Mesodermal cell (in vitro differentiated cells): ENCODE results near the gene HEPN1. TPM values are rescaled to one million over a fixed set of nuclear protein-coding genes. Genes with fewer than 3 reads are reported as not detected.

Experiments used
- H3K27ac ChIP-seq: 2 replicates; pipeline ENCODE4 v1.7.0; 2013; ENCODE audit warnings: mild to moderate bottlenecking, low read depth, low read length, moderate library complexity; ENCODE audit not compliant: severe bottlenecking
- H3K36me3 ChIP-seq: 2 replicates; pipeline ENCODE4 v1.7.1; 2013; ENCODE audit warnings: mild to moderate bottlenecking, low read length, moderate library complexity; ENCODE audit not compliant: control insufficient read depth, insufficient read depth
- H3K4me1 ChIP-seq: one replicate; pipeline ENCODE4 v1.7.1; 2013; ENCODE audit warnings: mild to moderate bottlenecking, low read length; ENCODE audit not compliant: insufficient read depth, control insufficient read depth, poor library complexity, severe bottlenecking
- H3K4me3 ChIP-seq: 2 replicates; pipeline ENCODE4 v1.7.0; 2013; ENCODE audit warnings: low read length, control low read depth, mild to moderate bottlenecking; ENCODE audit not compliant: insufficient read depth, poor library complexity, severe bottlenecking; ENCODE audit errors: extremely low read depth
- H3K9me3 ChIP-seq: 2 replicates; pipeline ENCODE4 v1.7.1; 2013; ENCODE audit warnings: mild to moderate bottlenecking, low read length, moderate library complexity; ENCODE audit not compliant: control insufficient read depth
- WGBS, 2 experiments: methylation state at CpG; one replicate each; pipeline ENCODE4 v1.1.5; 2013; ENCODE audit warnings: missing lambda C conversion rate in 2 of 2; ENCODE audit not compliant: insufficient coverage in 2 of 2; 5-methylcytosine and 5-hydroxymethylcytosine counted together
- polyA plus RNA-seq, 2 experiments: library from polyadenylated mRNA; stranded (reverse); fragments of 50-300 nt; gene quantifications; one replicate each; pipeline ENCODE4 v1.2.3, GENCODE V29; 2013

HEPN1 gene
- not detected for polyA plus RNA-seq (2013, experiment 1 of 2)
- polyA plus RNA-seq (2013, experiment 2 of 2) = not detected

- 87 to 88% methylated on average over 3 of the region's 3 CpGs for WGBS, 2 experiments
- H3K36me3 ChIP-seq = no peaks in the 10 kb centered on the region
Measured at GRCh38 chr11:124918950-124919349, at the start of gene HEPN1. Gene HEPN1, plus strand, starts transcription at chr11:124919250.

DNA sequence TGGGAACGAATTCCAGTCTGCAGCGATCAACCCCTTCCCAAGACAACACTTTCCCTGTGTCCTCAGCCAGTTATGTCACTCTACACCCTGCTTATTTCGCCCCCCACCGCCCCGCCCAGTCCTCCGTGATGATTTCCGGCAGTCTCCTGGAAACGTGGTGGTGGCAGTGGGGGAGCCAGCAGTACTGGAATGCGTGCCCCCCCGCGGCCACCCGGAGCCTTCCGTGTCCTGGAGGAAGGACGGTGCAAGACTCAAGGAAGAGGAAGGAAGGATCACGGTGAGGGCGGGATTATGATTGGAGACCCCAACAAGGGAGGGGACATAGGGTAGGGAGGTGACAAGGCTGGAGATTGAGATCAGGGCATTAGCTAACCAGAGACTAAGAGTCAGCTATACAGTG, 49.7 kb upstream of the HEPN1 start:
- 9 to 22% methylated on average over 10 of the region's 16 CpGs for WGBS, 2 experiments
- no peak overlapping the region for H3K27ac ChIP-seq
- peaks cover 12% of the 10 kb centered on the region for H3K4me1 ChIP-seq
- no peaks in the 10 kb centered on the region for H3K36me3 ChIP-seq
- no peak overlapping the region for H3K4me3 ChIP-seq
- peaks cover 3% of the 10 kb centered on the region for H3K9me3 ChIP-seq

More at GRCh38 chr11:124918950-124919349, at the start of gene HEPN1:
- Histone ChIP-seq H3K4me1 (peaks cover 10% of the 10 kb centered on the region), H3K4me3 (no peak within 1 kb of the TSS), H3K9me3 (no peaks in the 10 kb centered on the region), H3K27ac (no peak within 1 kb of the TSS)

- peaks cover 3% of the 10 kb centered on the region for H3K9me3 ChIP-seq
- 85 to 92% methylated on average over 6 to 12 of the region's 14 CpGs for WGBS, 2 experiments
Measured at GRCh38 chr11:124869856-124870387, 49.1 kb upstream of the HEPN1 start.

GRCh38 chr11:124870430-124870829, 48.6 kb upstream of the HEPN1 start:
- Histone ChIP-seq H3K4me3 (no peak overlapping the region), H3K36me3 (no peaks in the 10 kb centered on the region), H3K9me3 (peaks cover 3% of the 10 kb centered on the region), H3K27ac (no peak overlapping the region), H3K4me1 (peaks cover 6% of the 10 kb centered on the region)
- WGBS, 2 experiments = 81 to 83% methylated on average over 7 of the region's 7 CpGs

More at GRCh38 chr11:124869856-124870387, 49.1 kb upstream of the HEPN1 start:
- Histone ChIP-seq H3K4me3 (no peak overlapping the region), H3K4me1 (peaks cover 11% of the 10 kb centered on the region), H3K27ac (no peak overlapping the region), H3K36me3 (no peaks in the 10 kb centered on the region)

- H3K27ac ChIP-seq = no peak overlapping the region
- H3K4me3 ChIP-seq = no peak overlapping the region
- H3K9me3 ChIP-seq = no peaks in the 10 kb centered on the region
- no peaks in the 10 kb centered on the region for H3K4me1 ChIP-seq
- WGBS, 2 experiments = 70 to 75% methylated on average over 3 to 7 of the region's 8 CpGs
- no peaks in the 10 kb centered on the region for H3K36me3 ChIP-seq
Measured at GRCh38 chr11:124872280-124872679, 46.8 kb upstream of the HEPN1 start.

DNA sequence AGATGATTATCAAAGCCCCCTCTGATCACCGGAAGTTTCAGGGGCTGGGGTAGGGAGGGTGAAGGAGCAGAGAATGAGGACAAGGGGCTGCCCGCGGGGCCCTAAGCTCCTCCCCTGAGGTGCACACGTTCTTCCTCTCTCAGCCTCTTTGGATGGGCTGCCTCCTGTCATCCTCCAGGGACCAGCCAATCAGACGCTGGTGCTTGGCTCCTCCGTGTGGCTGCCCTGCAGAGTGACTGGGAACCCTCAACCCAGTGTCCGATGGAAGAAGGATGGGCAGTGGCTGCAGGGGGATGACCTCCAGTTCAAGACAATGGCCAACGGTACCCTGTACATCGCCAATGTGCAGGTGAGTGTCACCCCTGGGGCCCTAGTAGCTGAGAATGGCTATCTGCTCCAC, 46.3 kb upstream of the HEPN1 start:
- Histone ChIP-seq H3K4me3 (no peak overlapping the region), H3K4me1 (no peaks in the 10 kb centered on the region), H3K36me3 (no peaks in the 10 kb centered on the region), H3K9me3 (no peaks in the 10 kb centered on the region), H3K27ac (no peak overlapping the region)
- 35% methylated on average over 8 of the region's 9 CpGs for WGBS, 2 experiments

DNA sequence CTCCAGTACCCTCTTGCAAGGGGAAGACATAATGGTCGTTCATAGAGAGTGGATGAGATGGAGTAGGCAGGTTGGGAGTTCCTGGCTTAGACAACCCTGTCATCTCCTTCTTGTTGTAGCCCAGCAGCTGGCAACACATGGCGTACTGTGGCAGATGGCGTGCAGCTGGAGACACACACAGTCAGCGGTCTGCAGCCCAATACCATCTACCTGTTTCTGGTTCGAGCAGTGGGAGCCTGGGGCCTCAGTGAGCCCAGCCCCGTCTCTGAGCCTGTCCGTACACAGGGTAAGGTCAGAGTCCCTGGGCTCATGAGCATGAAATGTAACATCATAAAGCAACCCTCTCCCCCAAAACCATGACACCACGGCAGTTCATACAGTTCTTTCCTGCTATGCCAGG, 45.1 kb upstream of the HEPN1 start:
- Histone ChIP-seq H3K4me3 (no peak overlapping the region), H3K9me3 (no peaks in the 10 kb centered on the region), H3K36me3 (no peaks in the 10 kb centered on the region), H3K4me1 (no peaks in the 10 kb centered on the region), H3K27ac (no peak overlapping the region)
- 79 to 82% methylated on average over 6 to 7 of the region's 8 CpGs for WGBS, 2 experiments

DNA sequence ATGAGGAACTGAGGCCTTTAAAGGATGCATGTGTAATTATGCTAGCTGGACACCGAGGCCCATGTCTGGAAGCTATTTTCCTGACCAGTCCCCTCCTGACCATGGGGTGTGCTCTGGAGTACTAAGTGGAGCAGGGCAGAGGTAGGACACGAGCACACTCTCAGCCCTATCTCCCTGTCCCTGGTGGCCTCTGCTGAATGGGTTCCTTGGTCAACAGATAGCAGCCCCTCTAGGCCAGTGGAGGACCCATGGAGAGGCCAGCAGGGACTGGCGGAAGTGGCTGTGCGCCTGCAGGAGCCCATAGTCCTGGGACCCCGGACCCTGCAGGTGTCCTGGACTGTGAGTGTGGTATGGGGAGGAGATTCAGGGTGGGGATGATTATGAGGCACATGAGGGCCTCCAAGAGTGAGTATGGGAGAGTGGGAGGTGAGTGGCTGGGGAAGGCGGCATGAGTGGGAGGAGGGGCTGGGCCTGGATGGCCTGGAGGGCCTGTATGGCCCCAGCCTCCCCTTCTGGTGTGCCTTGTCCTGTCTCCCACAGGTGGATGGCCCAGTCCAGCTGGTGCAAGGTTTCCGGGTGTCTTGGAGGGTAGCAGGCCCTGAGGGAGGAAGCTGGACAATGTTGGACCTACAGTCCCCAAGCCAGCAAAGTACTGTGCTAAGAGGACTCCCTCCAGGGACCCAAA, 44.3 kb upstream of the HEPN1 start:
- no peaks in the 10 kb centered on the region for H3K4me1 ChIP-seq
- H3K36me3 ChIP-seq = no peaks in the 10 kb centered on the region
- no peak overlapping the region for H3K27ac ChIP-seq
- 90 to 95% methylated on average over 6 to 7 of the region's 7 CpGs for WGBS, 2 experiments
- no peak overlapping the region for H3K4me3 ChIP-seq
- no peaks in the 10 kb centered on the region for H3K9me3 ChIP-seq

DNA sequence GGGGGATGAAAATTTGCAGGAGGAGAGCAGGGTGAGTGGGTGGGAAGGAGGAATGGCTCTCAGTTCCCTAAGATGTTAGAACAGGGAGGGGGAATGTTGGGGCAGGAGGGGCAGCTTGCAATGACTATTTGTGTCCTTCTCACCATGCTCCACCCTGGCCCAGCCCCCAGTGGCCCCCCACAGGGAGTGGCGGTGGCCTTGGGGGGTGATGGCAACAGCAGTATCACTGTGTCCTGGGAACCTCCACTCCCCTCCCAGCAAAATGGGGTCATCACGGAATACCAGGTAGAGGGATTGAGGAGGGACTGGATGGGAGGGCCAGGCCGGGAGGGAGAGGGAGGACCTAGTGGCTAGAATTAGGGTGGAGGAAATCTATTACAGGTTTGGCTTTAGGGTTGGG, 43.6 kb upstream of the HEPN1 start:
- Histone ChIP-seq H3K9me3 (no peaks in the 10 kb centered on the region), H3K4me1 (no peaks in the 10 kb centered on the region), H3K4me3 (peak overlapping the region; percentile 56), H3K36me3 (no peaks in the 10 kb centered on the region), H3K27ac (no peak overlapping the region)
- WGBS, 2 experiments = 53 to 80% methylated on average over 1 to 2 of the region's 3 CpGs

GRCh38 chr11:124875943-124876817, 42.9 kb upstream of the HEPN1 start:
- 1 to 2% methylated on average over 55 to 66 of the region's 69 CpGs for WGBS, 2 experiments
- H3K4me3 ChIP-seq = peak overlapping the region; percentile 56
- no peaks in the 10 kb centered on the region for H3K36me3 ChIP-seq
- H3K9me3 ChIP-seq = no peaks in the 10 kb centered on the region
- H3K4me1 ChIP-seq = no peaks in the 10 kb centered on the region
- peak overlapping the region; percentile 94 for H3K27ac ChIP-seq
